CD4-positive, alpha-beta T cell treated with Interleukin-21 for 1 hour (primary cell): Measurements from ENCODE around the gene MUC4.
A peak's percentile ranks its signal among the peaks of the same experiment; 100 is the strongest.
"Not testable (repeated sequence)": the region's sequence is repeated elsewhere in the genome, so short reads cannot be mapped to it uniquely, and the experiment has no call there.

ENCODE experiments used
- DNase-seq: peaks from one replicate; pipeline ENCODE4 v3.0.0-alpha.2; 2020

MUC4 gene

DNA sequence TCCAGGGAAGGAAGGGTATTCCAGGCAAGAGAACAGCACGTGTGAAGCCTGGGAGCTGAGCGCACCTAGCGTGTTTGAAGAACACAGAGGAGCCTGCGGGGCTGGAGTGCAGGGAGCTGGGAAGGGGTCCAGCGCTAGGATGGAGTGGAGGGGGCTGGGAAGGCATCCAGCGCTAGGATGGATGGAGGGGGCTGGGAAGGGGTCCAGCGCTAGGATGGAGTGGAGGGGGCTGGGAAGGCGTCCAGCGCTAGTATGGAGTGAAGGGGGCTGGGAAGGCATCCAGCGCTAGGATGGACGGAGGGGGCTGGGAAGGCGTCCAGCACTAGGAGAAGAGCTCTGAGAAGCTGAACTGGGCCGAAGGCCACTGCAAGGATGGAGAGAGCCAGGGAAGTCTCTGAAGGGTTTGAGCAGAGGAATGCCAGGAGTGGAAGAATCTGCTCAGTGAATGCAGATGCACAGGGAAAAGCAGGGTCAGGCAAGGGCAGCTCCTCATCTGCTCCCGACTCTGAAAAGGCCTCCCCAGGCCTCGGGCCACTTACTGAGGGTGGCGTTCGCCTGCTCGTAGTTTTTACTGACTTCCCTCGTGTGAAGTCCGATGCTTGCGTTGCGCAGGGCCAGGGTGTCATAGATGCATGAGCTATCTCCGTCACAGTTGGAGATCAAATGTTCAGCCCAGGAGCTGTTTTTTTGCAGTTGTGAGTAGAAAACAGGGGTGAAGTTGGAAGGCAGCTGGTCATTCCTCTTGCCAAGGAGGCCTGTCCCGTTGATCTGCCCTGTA is 51.2 kb downstream of the MUC4 start:
- no peak for DNase-seq

DNA sequence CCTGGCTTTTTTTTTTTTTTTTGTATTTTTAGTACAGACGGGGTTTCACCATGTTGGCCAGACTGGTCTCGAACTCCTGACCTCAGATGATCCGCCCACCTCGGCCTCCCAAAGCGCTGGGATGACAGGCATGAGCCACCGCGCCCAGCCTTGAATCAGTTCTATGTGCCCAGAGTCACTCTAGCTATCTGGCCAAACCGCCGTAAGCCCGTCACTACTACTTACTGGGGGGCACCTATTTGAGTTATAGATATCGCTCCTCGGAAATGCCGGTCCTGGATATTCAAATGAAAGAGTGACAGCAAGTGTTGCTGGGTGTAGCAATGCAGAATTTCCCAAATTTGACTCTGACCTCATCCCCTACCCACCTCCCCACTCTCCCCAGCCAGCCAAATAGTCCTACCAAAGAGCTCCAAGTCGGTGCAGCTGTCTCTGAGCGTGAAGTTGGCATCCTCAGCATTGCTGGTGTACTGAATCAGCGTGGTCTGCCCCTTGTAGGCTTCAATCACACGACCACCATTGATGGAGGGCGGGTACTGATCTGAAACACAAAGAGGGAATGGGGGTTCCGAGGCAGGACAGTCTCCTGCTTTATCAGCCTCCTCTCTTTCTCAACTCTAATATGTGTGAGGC is 52.9 kb downstream of the MUC4 start:
- DNase-seq = no peak

DNA sequence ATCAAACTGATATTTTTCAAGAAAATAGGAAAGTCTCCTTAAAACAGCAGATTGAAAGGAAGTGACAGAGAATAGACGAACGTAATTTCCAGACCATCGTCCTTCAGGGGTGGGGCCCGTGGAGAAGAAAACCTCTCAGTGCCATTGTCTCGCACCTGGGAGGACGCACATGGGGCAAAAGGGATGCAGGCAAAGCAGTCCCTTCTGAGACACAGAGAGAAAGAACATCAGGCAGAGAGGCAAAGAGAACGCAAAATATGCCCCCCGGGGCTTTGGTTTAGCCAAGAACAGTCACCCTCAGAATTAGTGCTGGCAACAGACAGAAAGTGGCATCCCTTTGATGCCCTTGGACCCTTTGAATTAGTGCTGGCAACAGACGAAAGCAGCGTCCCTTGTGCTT is 53.9 kb downstream of the MUC4 start:
- DNase-seq = no peak

DNA sequence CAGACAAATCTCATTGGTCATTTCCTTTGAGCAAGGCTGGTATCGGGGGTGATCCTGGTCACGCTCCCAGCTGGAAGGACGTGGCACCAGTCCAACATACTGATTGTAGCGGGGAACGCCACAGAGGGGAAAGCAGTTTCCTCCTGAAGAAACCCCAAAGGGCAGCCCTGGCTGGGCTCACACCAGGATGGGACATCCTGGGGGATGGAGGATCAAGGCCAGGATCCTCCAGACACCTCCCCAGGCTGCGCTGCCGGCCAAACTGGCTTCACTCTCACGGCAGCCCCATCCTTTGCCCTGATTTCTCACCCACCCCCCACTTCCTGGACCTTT is 54.3 kb downstream of the MUC4 start:
- no peak for DNase-seq

DNA sequence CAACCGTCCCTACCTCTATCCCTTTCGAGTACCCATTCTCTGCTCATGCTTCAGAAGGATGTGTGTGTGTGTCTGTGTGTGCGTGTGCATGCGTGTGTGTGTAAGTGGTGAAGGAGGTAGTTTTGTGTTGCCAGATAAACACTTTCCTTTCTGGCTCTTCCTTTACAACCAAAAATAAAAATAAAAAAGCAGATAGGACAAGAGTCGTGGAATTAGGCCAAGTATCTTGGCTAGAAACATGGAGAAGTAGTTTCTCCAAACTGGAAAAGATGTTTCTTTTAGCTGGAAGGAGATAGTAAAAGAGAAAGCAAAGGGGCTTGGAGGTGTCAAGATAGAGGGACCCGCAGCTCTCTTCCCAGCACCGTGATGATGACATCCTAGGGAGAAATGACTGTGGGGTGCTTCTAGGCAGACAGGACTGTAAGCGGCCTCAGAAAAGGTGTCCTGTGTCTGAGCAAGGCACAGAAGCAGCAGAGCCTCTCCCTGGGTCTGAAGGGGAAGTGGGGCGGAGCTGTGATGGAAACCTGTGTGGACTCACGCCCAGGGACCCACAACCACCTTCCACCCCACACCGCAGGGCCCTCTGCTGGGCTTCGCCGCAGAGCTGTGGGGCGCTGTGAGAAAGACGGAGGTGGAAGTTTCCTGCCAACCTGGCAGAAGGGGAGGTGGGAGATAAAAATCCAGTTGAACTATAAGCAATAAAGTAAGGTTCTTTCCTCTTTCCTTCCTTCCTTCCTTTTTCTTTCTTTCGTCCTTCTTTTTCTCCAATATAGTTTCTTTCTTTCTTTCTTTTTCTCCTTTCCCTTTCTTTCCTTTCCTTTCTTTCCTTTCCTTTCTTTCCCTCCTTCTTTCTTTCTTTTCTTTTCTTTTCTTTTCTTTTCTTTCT is 55.7 kb downstream of the MUC4 start:
- peak; percentile 60 for DNase-seq

- no peak for DNase-seq
These were observed 56.3 kb downstream of the MUC4 start for GRCh38 chr3:195755391-195755790.

GRCh38 chr3:195754906-195755305 is 56.8 kb downstream of the MUC4 start:
- no peak for DNase-seq

GRCh38 chr3:195754141-195754540 is 57.6 kb downstream of the MUC4 start:
- no peak for DNase-seq

GRCh38 chr3:195753581-195753980 is 58.1 kb downstream of the MUC4 start:
- no peak for DNase-seq

- DNase-seq = no peak
These were observed 59.0 kb downstream of the MUC4 start for GRCh38 chr3:195752546-195753331.

- no peak for DNase-seq
These were observed 59.7 kb downstream of the MUC4 start for GRCh38 chr3:195752066-195752465.

DNA sequence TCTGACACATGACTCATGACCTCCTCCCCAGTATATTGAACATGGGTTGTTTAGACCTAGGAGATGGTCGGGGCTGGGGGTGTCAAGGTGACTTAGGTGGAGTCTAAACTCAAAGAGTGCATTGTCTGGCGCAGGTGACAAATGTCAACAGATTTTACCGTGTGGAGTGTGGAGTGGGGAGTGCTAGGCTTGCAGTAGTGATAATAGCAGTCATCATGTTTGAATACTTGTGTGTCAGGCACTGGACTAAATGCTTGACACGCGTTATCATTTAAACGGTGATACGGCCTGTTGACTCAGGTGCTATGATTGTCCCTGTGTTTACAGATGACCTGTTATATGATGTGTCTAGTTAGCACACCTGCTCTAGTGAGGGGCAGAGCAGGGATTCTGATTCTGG is 60.2 kb downstream of the MUC4 start:
- no peak for DNase-seq

DNA sequence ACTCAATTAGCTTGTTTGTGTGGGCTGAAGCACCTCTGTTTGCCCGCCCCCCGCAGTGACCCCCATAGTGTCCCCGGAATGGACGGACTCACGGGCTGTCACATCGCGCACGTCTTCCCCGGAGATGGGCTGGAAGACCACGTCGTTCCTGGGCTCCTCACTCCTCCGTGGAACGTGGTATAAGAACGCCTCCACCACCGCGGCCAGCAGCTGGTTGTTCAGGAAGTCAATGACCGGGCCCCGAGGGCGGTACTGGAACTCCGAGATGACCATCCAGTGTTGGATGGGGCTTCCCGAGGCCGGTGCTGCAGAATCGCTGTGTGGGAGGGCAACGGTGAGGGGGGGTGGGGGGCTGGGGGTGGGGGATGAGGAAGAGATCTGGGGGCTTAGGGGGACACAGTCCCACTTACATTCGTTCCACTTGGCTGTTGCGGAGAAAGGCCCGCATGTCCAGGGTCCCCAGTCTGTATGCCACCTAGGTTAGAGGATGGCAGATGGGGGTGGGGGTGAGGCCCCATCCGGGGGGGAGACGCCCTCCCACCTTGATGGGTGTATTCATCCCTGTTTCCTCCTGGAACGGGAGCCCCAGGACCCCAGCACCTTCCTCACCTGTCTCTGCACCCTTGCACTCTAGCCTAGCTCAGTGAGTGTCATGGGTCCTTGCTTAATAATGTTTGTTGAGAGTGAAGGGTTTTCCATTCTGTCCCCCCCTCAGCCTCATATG is 60.8 kb downstream of the MUC4 start:
- DNase-seq = no peak

DNA sequence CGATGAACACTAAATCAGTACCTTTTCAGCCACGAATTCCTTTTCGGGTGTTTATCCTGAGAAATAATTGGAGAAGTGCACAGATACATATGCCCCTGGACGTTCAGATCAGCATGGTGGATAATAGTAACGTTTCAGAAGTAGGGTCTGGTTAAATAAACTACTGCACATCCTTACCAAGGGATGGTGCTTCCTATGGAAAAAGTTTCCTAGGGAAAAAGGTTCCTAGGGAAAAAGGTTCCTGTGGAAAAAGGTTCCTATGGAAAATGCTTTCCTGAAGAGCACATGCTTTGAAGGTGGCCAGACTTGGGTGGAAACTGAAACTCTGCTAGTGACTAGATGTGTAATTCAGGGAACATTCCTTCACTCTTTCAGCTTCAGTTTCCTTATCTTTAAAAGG is 62.6 kb downstream of the MUC4 start:
- not testable (repeated sequence) for DNase-seq

- DNase-seq = no peak
These were observed 63.1 kb downstream of the MUC4 start for GRCh38 chr3:195748661-195749060.

DNA sequence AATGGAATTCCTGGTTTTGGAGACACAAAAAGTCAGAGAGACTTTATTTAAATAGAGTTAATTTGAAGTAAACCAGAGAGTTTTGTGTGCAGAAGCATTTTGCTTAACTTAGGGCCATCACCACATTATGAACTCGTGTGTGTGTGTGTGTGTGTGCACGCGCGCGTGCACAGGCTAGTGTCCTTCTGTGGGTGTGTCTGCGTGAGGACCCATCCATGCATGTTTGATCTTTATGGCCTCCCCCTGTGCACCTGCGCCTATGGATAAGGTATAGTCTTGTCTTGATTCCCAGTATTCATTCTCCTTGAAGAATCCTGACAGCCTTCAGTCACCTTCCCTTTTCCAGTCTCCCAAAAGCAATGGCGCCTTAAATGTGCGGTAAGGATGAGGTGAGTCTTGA is 65.0 kb downstream of the MUC4 start:
- DNase-seq = no peak

- no peak for DNase-seq
These were observed 65.4 kb downstream of the MUC4 start for GRCh38 chr3:195746346-195746745.

DNA sequence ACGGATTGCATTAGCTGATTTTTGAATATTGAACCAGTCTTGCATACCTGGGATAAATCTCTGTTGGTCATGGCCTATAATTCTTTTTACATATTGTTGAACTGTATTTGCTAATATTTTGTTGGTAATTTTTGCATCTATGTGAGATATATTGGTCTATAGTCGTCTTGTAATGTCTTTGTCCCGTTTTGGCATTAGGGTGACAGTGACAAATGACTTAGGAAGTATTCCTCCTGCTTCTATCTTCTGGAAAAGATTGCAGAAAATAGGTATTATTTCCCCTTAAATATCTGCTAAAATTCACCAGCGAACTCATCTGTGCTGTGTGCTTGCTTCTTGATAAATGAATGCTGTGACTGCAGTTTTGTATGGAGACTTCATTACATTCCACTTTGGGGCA is 67.3 kb downstream of the MUC4 start:
- no peak for DNase-seq

DNA sequence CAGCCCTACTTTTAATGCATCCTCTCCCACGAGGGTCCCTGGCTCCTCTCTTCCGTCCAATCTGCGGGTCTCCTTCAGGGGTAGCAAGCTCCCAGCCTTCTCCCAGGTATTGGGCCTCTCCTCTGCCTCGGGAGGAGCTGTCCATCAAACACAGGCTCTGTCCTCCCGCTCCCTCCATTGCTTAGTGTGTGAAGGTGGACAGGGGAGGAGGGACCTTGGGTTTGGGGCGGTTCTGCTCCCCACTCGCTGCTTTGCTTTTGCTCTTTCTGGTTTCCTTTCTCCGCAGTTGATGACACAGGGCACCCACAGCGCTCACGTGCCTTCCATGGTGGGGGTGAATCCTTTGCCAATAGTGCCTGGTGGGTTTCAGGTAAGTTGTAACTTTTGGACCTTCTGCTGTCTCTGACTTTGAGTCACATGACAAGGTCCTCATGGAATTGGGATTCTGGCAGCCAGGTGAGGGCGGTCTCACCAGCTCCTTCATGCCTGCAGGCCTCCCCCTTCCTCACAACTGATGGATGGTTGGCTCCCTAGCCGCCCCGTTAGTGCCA is 72.1 kb downstream of the MUC4 start:
- DNase-seq = no peak

GRCh38 chr3:195738274-195739044 is 73.3 kb downstream of the MUC4 start:
- DNase-seq = no peak

DNA sequence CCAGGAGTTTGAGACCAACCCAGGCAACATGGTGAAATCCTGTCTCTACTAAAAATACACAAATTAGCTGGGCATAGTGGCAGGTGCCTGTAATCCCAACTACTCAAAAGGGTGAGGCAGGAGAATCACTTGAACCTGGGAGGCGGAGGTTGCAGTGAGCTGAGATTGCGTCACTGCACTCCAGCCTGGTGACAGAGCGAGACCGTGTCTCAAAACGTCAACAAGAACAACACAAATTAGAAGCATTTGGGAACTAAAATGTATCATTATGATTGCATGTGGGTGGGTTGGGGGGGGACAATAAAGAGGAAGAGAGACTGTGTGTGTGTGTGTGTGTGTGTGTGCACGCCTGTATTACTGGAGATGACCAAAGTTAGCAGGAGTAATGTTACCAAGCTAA is 73.9 kb downstream of the MUC4 start:
- not testable (repeated sequence) for DNase-seq
